ENCODE results near the gene SLC11A2. TPM values are rescaled to one million over a fixed set of nuclear protein-coding genes. Genes with fewer than 3 reads are reported as not detected.

The SLC11A2 gene
- total RNA-seq, 1 donor from 2014 or later: 41.1 TPM

GRCh38 chr12:51013441-51013840 lies 12.7 kb downstream of the SLC11A2 start:
- Mint-ChIP-seq H3K27ac (ENCODE audit: unreplicated experiment) (no peak overlapping the region), H3K4me3 (ENCODE audit: unreplicated experiment) (no peak overlapping the region), H3K4me1 (ENCODE audit: low read depth, unreplicated experiment) (peaks cover 20% of the 10 kb centered on the region), H3K9me3 (ENCODE audit: unreplicated experiment) (no peaks in the 10 kb centered on the region), H3K36me3 (ENCODE audit: unreplicated experiment) (no peaks in the 10 kb centered on the region), H3K27me3 (ENCODE audit: unreplicated experiment) (no peaks in the 10 kb centered on the region)
- TF ChIP-seq CTCF (IDR thresholded peaks at IDR 0.05; ENCODE audit: partially characterized antibody, unreplicated experiment): no peak
- DNase-seq: no peak

GRCh38 chr12:51012570-51013236 lies 13.5 kb downstream of the SLC11A2 start:
- no peaks in the 10 kb centered on the region for H3K36me3 Mint-ChIP-seq (ENCODE audit: unreplicated experiment)
- H3K27ac Mint-ChIP-seq (ENCODE audit: unreplicated experiment): peak overlapping the region; percentile 50

GRCh38 chr12:51011955-51012354 lies 14.2 kb downstream of the SLC11A2 start:
- DNase-seq: peak; percentile 23
- Mint-ChIP-seq H3K36me3 (ENCODE audit: unreplicated experiment) (no peaks in the 10 kb centered on the region), H3K27ac (ENCODE audit: unreplicated experiment) (no peak overlapping the region), H3K4me3 (ENCODE audit: unreplicated experiment) (no peak overlapping the region), H3K4me1 (ENCODE audit: low read depth, unreplicated experiment) (peaks cover 20% of the 10 kb centered on the region), H3K27me3 (ENCODE audit: unreplicated experiment) (no peaks in the 10 kb centered on the region), H3K9me3 (ENCODE audit: unreplicated experiment) (no peaks in the 10 kb centered on the region)
- TF ChIP-seq CTCF (IDR thresholded peaks at IDR 0.05; ENCODE audit: partially characterized antibody, unreplicated experiment): no peak

More at GRCh38 chr12:51012570-51013236, 13.5 kb downstream of the SLC11A2 start:
- no peaks in the 10 kb centered on the region for H3K9me3 Mint-ChIP-seq (ENCODE audit: unreplicated experiment)
- no peak overlapping the region for H3K4me3 Mint-ChIP-seq (ENCODE audit: unreplicated experiment)
- peaks cover 20% of the 10 kb centered on the region for H3K4me1 Mint-ChIP-seq (ENCODE audit: low read depth, unreplicated experiment)
- no peak for TF ChIP-seq CTCF (IDR thresholded peaks at IDR 0.05; ENCODE audit: partially characterized antibody, unreplicated experiment)
- H3K27me3 Mint-ChIP-seq (ENCODE audit: unreplicated experiment): no peaks in the 10 kb centered on the region
- DNase-seq: no peak

GRCh38 chr12:51009056-51009440 lies 17.1 kb downstream of the SLC11A2 start:
- Mint-ChIP-seq H3K27ac (ENCODE audit: unreplicated experiment) (no peak overlapping the region), H3K9me3 (ENCODE audit: unreplicated experiment) (no peaks in the 10 kb centered on the region), H3K36me3 (ENCODE audit: unreplicated experiment) (no peaks in the 10 kb centered on the region), H3K4me3 (ENCODE audit: unreplicated experiment) (no peak overlapping the region), H3K27me3 (ENCODE audit: unreplicated experiment) (no peaks in the 10 kb centered on the region), H3K4me1 (ENCODE audit: low read depth, unreplicated experiment) (peaks cover 20% of the 10 kb centered on the region)
- TF ChIP-seq CTCF (IDR thresholded peaks at IDR 0.05; ENCODE audit: partially characterized antibody, unreplicated experiment): no peak
- no peak for DNase-seq

- no peak for DNase-seq
- H3K27ac Mint-ChIP-seq (ENCODE audit: unreplicated experiment): no peak overlapping the region
Measured at GRCh38 chr12:51008329-51009055, 17.7 kb downstream of the SLC11A2 start.

More at GRCh38 chr12:51008329-51009055, 17.7 kb downstream of the SLC11A2 start:
- H3K4me1 Mint-ChIP-seq (ENCODE audit: low read depth, unreplicated experiment): peaks cover 20% of the 10 kb centered on the region
- H3K4me3 Mint-ChIP-seq (ENCODE audit: unreplicated experiment): no peak overlapping the region
- H3K27me3 Mint-ChIP-seq (ENCODE audit: unreplicated experiment): no peaks in the 10 kb centered on the region
- TF ChIP-seq CTCF (IDR thresholded peaks at IDR 0.05; ENCODE audit: partially characterized antibody, unreplicated experiment): no peak
- no peaks in the 10 kb centered on the region for H3K9me3 Mint-ChIP-seq (ENCODE audit: unreplicated experiment)
- H3K36me3 Mint-ChIP-seq (ENCODE audit: unreplicated experiment): no peaks in the 10 kb centered on the region

Data from glutamatergic neuron (in vitro differentiated cells).